SHP77 (cell line): Measurements from ENCODE around the gene KIF5A.
"Not testable (repeated sequence)": the region's sequence is repeated elsewhere in the genome, so short reads cannot be mapped to it uniquely, and the experiment has no call there.

Experiments
- DNase-seq, 2 experiments: peaks; one replicate each; lab custom pipeline; 2025; lab: John Stamatoyannopoulos, UW

The KIF5A gene

GRCh38 chr12:57549909-57550640 lies at the start of gene KIF5A:
KIF5A (plus strand) TSS chr12:57550044; CDS start chr12:57550272, 228 bp downstream.
- peak; percentile 11 to 40 for DNase-seq

GRCh38 chr12:57500213-57500612 lies 49.6 kb upstream of the KIF5A start:
- no peak for DNase-seq

GRCh38 chr12:57502311-57502969 lies 47.4 kb upstream of the KIF5A start:
- not testable (repeated sequence) for DNase-seq

- DNase-seq = not testable (repeated sequence)
Measured at GRCh38 chr12:57506541-57506940, 43.3 kb upstream of the KIF5A start.

- DNase-seq = not testable (repeated sequence)
Measured at GRCh38 chr12:57507796-57508195, 42.0 kb upstream of the KIF5A start.

DNA sequence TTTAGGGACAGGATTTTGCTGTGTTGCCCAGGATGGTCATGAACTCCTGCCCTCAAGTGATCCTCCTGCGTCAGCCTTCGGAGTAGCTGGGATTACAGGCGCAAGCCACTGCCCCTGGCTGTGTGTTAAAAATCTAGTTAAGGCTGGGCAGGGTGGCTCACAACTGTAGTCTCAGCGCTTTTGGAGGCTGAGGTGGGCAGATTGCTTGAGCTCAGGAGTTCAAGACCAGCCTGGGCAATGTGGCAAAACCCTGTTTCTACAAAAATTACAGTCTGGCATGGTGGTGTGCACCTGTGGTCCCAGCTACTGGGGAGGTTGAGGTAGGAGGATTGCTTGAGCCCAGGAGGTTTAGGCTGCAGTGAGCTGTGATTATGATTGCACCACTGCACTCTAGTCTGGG lies 38.7 kb upstream of the KIF5A start:
- no peak for DNase-seq

GRCh38 chr12:57511588-57512325 lies 38.1 kb upstream of the KIF5A start:
- DNase-seq = no peak

DNA sequence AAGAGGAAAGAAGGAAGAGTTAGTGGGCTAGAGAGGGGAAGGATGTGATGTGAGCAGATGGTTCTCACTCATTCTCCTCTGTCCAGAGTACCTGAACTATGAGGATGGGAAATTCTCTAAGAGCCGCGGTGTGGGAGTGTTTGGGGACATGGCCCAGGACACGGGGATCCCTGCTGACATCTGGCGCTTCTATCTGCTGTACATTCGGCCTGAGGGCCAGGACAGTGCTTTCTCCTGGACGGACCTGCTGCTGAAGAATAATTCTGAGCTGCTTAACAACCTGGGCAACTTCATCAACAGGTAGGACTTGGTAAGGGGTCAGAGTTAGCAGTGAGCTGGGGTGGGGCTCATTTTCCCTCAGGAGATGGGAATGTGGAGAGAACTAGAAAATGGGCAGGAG lies 37.2 kb upstream of the KIF5A start:
- no peak for DNase-seq

DNA sequence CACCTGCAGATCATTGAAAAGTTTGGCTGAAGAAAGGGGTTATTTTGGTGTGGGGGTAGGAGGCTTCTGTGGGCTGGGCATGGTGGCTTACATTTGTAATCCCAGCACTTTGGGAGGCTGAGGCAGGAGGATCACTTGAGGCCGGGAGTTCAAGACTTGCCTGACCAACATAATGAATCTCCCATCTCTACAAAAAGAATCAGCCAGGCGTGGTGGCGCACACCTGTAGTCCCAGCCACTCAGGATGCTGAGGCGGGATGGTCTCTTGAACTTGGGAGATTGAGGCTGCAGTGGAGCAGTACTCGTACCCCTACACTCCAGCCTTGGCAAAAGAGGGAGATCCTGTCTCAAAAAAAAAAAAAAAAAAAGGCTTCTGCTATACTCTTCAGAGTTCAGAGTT lies 36.6 kb upstream of the KIF5A start:
- DNase-seq = no peak

DNA sequence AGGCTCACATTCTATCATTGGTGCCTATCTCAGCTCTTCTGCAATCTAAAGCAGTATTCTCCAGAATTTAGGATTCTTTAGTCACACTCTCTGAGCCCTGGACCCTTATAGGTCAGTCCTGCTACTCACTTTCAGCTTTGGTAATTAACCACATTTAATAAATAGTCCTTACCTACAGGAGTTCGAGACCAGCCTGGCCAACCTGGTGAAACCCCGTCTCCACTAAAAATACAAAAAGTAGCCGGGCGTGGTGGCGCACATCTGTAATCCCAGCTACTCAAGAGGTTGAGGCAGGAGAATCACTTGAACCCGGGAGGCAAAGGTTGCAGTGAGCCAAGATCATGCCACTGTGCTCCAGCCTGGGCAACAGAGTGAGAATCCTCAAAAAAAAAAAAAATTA lies 36.2 kb upstream of the KIF5A start:
- not testable (repeated sequence) for DNase-seq

GRCh38 chr12:57514246-57514645 lies 35.6 kb upstream of the KIF5A start:
- not testable (repeated sequence) for DNase-seq

DNA sequence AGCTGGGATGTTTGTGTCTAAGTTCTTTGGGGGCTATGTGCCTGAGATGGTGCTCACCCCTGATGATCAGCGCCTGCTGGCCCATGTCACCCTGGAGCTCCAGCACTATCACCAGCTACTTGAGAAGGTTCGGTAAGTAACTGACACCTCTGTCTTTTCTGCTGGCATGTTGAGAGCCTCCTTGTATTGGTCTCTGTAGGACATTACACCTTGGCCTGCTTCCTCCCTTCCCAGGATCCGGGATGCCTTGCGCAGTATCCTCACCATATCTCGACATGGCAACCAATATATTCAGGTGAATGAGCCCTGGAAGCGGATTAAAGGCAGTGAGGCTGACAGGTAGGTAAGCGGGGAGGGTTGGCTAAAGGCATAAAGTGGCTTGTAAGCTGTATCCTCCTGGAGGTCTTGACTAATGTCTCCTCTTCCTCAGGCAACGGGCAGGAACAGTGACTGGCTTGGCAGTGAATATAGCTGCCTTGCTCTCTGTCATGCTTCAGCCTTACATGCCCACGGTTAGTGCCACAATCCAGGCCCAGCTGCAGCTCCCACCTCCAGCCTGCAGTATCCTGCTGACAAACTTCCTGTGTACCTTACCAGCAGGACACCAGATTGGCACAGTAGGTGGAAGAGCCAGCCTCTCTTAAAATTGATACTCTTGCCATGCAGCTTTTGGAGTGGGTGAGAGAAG lies 35.0 kb upstream of the KIF5A start:
- DNase-seq = no peak

DNA sequence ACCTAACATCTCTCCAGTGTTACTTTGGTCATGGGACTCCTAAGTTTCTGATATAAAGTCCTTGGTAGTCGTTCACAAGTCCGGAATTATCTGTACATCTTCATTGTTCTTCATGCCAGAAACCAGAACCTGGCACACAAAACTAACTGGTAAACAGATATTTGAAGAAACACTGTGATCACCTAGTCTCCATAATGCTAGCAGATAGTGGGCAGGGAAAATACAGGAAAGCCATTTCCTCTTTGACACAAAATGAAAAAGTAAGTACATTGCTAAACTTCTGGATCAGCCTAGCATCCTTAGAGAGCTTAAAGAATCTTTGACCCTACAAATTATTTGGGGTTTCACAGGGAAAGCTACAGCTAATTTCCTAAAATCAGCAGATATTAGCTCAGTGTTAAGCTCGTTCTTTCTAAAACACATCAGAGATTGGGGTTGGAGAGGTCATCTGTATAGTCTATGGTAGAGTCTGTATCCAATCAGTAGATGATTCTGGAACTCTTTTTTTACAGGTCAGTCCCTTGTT lies 34.4 kb upstream of the KIF5A start:
- no peak for DNase-seq

DNA sequence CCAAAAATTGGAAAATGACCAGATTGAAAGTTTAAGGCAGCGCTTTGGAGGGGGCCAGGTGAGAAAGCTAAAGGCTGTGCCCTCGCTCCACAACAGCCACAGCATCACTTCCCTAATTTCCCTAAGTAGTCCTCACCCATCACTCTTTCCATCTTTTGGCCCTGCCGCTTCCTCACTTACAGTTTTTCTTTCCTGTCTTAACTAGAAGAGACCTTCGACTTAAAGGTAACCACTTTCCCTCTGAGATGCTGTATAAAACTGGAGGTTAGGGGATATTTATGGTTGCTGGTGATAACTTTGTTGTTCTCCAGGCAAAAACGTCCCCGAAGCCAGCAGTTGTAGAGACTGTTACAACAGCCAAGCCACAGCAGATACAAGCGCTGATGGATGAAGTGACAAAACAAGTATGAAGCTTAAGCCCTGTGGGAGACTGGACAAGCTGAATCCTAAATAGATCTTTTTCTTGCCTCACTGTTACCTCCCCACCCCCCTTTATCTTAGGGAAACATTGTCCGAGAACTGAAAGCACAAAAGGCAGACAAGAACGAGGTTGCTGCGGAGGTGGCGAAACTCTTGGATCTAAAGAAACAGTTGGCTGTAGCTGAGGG lies 33.8 kb upstream of the KIF5A start:
- no peak for DNase-seq

DNA sequence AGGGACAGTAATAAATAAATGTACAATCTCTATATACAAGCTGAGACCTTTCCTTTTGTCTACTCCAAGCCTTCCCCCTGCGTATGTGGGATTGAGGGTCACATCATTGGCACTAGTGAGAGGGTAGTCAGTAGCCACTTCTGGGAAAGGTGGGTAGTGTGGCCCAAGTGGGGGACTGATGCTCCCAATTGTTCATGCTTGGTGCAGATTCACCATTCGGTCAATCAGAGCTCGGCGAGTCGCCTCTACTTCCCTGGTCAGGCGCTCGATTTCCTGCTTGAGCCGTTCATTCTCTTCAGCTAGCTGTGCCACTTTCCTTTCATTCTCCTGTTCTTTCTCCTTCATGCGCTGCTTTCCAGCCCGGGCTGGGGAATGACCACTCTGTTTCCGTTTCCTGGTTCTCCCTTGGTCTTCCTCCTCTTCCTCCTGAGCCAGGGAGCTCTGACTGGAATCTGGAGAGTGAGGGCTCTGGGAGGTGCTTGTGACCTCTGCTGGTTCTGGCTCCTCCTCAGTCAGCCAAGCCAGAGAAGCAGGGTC lies 33.2 kb upstream of the KIF5A start:
- DNase-seq = no peak

DNA sequence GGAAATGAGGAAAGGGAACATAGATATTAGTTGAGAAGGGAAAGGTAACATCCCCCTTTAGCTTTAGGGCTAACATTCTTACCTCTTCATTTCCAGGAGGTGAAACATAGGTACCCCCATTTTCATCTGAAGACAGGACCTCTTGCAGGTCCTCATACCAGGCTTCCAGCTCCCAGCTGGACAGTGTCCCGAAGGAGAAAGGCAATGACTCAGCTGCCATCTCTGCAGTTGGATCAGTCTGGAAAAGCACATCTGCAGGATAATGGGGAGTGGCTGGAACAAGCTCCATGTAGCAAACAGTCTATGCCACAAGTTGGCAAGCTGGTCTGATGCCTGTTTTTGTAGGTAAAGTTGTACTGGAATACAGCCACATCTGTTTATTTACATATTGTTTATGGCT lies 32.7 kb upstream of the KIF5A start:
- no peak for DNase-seq

DNA sequence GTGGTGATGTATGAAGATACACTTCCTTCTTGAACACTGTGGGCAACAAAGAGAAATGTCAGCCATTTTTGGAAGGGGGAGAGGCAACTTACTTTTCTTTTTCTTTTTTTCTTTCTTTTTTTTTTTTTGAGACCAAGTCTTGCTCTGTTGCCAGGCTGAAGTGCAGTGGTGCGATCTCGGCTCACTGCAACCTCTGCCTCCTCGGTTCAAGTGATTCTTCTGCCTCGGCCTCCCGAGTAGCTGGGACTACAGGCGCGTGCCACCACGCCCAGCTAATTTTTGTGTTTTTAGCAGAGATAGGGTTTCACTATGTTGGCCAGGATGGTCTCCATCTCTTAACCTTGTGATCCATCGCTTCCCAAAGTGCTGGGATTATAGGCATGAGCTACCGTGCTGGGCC lies 32.1 kb upstream of the KIF5A start:
- not testable (repeated sequence) for DNase-seq

DNA sequence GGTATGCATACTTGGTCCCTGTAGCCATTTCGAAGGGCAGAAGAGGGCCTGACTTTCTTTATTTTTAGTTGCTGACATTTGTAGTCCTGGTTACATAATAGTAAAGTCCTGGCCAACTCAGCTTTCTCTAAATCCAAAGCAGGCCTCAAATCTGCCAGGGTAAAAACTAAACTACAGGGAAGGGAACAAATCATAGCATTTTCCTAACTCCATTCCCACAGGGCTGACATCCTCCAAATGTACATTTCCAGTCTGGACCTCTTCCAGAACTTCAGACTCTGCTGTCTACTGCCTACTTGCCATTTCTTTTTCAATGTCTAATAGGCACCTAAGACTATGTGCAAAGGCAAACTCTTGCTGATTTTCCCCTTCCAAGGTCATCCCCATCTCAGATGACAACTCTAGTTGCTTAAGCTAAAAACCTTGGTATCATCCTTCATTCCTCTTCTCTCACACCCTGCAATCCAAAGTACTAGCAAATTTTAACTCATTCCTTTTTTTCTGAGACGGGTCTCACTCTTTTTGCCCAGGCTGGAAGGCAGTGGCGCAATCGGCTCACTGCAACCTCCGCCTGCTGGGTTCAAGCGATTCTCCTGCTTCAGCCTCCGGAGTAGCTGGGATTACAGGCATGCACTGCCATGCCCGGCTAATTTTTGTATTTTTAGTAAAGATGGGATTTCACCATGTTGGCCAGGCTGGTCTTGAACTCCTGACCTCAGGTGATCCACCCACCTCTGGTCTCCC lies 31.5 kb upstream of the KIF5A start:
- DNase-seq = no peak

GRCh38 chr12:57518920-57519795 lies 30.7 kb upstream of the KIF5A start:
- DNase-seq = no peak

GRCh38 chr12:57519796-57520052 lies 30.1 kb upstream of the KIF5A start:
- DNase-seq = no peak
